OCI-M1 (cell line): ENCODE results near the gene SBNO1.
"Not testable (repeated sequence)": the region's sequence is repeated elsewhere in the genome, so short reads cannot be mapped to it uniquely, and the experiment has no call there.

Experiments used
- DNase-seq: peaks from one replicate; lab custom pipeline; 2025; lab: John Stamatoyannopoulos, UW

The SBNO1 gene

DNA sequence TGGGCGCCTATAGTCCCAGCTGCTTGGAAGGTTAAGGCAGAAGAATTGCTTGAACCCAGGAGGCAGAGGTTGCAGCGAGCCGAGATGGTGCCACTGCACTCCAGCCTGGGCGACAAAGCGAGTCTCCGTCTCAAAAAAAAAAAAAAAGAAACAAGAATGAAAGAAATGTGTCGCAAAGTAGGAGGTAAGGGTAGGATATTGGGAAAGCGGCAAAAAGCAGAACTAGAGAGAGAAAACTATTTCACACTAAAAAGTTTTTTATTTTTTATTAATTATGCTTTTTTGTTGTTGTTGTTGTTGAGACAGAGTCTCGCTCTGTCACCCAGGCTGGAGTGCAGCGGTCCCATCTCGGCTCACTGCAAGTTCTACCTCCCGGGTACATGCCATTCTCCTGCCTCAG, 17.7 kb downstream of the SBNO1 start:
- no peak for DNase-seq

DNA sequence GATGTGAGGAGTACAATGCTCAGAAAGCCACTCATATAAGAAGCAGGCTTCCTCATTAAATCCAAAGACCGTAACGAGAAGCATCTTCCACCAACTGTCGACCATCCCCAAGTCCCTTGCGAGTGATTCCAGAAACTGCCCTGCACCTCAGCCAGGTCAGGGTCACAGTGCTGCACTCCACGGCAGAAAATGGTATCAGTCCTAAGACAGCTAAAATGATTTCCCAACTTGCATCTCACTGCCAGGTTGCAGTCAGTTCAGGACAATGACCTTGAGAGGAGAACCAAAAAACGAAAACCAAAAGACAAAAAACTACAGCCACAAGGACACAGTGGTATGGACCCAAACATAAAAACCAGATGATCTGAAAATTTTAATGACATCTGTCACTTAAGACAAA, 20.6 kb downstream of the SBNO1 start:
- no peak for DNase-seq

DNA sequence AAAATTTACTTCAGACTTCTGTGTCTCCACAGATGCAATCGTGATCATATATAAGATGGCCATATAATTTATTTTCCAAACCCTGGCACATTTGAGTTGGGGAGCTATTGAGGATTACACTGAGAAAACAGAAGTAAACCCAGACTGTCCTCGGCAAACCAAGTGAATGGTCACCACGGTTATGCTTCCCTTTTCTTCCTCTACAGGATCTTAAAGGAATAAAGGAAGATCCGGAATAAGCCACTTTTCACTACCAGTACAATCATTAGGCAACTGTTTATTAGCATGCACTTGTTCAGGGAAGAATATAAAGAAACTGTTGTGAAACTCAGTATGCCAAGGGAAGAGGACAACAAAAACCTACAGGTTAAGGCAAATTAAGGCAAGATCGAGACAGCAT, 27.6 kb downstream of the SBNO1 start:
- DNase-seq, result no peak

DNA sequence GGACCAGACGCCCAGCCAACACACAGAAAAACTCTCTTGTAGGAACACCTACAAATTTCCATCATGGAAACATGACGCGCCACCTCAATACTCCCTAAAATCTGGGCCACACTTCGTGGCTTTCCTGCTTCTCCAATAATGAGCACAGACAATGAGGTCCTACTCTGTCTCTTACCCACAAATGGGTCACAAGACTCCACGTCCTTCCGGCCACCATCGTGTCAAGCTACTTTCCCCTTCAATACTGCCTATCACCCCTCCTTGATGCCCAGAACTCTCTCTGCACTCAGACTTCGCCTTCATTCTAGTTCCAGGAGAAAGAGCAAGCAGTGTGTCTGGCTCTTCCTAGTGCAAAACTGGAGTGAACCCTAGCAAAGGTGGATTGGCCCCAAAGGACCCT, 28.1 kb downstream of the SBNO1 start:
- no peak for DNase-seq

DNA sequence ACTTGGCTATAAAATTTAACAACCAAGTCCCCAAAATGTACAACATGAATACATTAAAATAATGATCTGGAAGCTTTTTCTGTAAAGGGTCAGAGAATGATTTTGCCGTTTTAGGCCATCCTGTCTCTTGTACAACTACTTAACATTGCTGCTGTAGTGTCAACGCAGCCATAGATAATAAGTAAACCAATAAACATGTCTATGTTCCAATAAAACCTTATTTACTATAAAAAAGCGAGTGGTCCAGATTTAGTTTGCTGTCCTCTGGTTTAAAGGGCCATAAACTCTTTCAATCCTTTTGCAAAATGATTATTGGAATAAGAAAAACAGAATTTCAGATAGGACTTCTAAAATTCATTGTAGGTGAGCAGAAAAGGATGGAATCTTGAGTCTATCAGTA, 29.2 kb downstream of the SBNO1 start:
- DNase-seq, result no peak

DNA sequence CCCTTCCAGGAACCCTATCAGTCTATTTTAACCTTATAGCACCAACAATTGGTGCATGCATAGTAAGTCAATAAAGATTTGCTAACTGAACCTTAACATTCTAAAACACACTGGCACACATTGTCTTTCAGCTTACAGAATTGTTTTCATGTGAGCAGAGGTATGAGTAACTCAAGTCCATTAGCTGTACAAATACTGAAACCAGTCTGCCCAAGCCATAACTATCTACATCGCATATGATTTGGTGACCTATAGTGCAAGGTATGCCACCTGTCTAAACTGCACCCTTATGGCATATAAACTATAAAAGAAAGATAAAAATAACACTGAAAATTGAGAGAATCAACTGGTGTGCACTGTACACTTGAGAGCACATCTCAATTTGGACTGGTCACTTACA, 34.8 kb downstream of the SBNO1 start:
- no peak for DNase-seq

DNA sequence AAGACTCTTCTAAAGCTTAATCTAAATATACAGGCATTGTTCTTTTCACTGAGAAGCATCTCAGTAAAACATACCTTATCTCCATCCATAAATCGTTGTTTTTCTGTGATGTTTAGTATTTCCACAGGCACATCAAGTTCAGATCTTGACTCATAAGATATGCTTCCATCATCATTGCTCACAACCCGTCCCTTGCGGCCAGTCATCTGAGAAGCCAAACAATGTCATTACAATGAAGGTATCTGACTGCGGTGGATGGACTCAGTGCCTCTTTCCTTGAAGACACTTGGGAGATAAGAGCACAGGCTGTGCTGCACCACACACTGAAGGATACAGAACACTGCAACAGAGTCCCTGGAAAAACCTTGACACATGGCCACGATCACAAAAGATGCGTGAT, 44.8 kb downstream of the SBNO1 start:
- no peak for DNase-seq

DNA sequence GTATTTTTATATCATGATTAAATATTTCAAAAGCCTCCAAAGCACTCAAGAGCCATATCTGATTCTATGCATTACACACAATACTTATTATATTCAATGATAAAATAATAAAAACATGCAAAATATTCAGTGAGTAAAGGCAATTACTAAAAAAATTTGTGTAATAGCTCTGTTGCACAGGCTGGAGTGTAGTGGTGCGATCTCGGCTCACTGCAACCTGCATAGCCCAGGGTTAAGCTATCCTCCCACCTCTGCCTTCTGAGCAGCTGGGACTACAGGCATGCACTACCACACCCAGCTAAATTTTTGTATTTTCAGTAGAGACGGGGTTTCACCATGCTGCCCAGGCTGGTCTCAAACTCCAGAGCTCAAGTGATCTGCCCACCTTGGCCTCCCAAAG, 45.4 kb downstream of the SBNO1 start:
- no peak for DNase-seq

DNA sequence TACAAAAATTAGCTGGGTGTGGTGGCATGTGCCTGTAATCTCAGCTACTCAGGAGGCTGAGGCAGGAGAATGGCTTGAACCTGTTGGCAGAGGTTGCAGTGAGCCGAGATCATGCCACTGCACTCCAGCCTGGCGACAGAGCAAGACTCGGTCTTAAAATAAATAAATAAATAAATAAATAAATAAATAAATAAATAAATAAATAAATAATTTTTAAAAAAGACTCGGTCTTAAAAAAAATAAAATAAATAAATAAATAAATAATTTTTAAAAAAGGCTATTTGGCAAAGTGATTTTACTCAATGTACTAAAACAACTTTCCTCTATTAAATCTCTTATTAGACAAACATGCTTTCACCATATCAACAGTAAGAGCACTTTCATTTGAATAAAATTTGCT, 51.6 kb downstream of the SBNO1 start:
- not testable (repeated sequence) for DNase-seq

DNA sequence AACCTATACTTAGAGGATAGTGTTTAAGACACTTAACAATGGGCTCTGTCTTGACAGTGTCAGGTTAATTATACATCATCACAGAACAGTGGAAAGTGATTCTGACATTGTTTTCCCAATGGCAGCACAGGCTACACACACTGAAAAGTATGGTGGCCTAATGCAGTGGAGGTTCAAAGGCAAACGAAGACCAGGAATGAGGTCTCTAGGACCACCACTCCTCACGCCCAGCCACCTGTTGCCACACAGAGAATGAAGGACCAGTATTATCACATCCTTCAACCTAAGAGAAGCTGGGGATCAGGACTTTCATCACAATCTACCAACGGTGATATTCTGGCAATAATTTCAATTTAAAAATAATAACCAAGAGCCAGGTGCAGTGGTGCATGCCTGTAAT, 58.4 kb downstream of the SBNO1 start:
- no peak for DNase-seq

DNA sequence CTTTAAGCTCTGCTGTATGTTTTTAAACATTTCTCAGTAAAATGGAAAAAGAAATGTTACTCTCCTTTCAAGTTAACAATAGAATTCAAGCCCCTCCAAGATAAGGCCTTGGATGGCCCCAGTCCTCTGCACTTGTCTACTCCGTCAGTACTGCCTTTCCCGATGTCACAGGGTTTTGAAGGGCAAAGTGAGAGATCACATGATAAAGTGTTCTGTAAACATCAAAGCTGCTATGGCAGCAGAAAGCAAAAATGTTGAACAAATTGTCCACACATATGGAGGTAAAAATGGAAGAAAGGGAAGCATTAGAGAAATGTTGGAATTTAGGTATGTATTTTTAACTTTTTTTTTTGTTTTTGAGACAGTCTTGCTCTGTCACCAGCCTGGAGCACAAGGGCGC, 59.5 kb downstream of the SBNO1 start:
- DNase-seq, result no peak

DNA sequence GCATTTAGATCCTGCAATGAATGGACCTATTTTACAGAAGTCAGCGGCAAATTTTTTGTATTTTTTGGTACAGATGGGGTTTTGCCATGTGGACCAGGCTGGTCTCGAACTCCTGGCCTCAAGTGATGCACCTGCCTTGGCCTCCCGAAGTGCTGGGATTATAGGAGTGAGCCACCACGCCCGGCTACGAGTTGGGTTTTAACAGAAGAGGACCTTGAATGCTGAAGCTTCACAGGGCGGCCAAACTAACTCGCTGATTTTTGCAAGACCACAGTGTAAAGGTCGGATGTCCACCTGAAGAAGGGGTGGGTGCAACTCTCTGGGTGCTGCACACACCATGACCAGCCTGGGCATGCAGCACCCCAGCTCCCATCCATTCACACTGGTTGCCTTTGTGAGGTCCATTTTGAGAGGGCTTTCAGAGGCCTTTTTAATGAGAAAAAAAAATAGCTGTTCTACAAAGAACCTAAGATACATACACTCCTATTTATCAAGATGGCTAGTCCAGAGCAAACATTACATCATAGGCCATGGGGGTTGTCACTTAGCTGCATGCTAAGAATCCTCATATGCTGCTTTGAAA, 71.4 kb downstream of the SBNO1 start:
- no peak for DNase-seq

DNA sequence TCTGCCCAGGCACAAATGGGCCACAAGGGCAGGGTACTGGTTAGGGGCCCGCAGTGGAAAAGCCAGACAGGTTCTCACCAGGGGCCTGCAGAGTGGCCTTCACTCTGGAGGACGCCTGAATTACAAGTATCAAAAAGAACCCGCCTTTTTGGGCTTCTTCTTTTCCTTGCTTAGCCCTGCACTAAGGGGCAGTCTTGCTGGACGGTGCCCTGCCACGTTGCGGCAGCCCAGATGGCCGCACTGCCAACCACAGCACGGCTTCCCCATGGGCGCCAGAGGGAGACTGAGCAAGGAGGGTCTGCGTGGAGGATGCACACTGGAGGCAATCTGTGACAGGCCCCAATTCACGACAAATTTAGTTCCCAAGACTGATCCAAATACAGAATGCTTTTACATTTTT, 74.7 kb downstream of the SBNO1 start:
- no peak for DNase-seq

DNA sequence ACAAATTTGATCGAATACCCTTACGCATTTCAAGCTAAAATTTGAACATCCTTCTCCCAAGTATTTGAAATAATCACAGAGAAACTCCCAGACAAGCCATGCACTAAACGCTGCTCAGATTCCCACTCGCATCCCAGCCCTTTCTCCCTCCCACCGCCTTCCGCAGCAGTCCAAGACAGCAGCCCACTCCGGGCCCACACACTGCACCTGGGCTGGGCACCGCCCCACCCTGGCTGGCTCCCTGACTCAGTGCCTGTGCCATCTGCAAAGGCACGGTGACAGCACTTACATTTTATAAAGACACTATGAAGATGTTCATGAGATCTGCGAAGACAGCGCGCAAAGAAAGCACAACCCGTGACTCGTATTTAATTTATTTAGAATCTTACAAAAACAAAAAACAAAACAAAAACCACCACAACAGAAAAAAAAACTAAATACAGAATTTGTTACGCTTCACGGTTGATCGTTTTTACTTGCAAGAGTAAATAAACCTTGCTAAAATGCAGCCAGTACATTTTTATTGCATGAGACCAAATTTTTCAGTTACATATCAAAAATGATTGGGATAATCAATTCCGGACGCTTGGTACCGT, 75.8 kb downstream of the SBNO1 start:
- DNase-seq, result no peak

DNA sequence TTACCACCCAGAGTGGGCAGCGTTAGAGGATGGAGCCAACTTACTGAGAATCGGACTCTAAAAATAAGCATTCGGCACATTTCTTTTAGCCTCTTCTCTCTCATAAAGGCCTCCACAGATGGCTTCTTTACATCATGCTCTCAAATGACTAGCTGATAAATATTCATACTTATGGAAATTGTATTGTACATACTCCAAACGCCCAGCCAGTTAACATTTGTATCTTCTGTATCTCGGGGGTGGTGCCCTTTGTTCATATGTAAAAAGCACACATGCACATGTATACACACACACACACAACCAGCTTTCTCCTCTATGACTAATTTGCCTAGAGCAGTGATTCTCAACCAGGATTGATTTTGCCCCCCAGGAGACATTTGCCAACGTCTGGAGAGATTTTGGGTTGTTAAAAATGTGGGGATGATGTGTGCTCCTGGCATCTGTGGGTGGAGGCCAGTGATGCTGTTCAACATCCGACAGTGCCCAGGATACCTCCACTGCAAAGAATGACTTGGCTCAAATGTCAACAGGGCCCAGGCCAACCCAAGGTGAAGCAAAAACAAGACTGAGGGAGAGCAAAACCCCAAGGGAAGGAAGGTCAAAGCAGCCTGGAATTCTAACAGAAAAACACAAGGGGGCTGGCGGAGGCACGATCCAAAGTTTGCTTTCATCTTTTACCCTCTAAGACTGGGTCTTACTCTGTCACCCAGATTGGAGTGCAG, 77.8 kb downstream of the SBNO1 start:
- DNase-seq, result no peak

DNA sequence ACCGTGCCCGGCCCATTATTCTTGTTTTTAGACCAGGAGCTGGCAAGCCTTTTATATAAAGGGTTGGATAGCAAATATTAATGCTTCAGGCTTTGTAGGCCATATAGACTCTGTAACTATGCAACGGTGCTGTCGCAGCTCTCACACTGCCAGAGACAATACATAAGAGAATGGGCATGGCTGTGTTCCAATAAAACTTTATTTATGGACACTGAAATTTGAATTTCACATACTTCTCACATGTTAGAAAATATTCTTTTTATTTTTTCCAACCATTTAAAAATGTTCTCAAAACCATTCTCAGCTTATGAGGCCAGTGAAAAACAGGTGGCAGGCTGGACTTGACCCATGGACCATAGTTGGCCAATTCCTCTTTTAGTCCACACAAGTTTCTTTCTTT, 80.0 kb downstream of the SBNO1 start:
- DNase-seq, result no peak

DNA sequence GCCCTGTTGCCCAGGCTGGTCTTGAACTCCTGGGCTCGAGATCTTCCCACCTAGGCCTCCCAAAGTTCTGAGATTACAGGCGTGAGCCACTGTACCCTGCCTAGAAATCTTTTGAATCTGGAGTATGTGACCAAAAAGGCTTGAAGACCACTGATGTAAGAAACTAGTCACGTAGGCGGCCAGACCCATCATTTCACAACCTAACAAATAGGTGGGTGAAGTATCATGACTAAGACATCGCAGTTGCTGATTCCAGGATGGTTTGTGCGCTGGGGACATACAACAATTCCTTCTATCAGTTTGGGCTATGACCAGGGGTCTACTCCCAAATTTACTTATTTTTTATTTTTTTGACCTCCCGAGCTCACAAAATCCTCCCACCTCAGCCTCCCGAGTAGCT, 81.2 kb downstream of the SBNO1 start:
- no peak for DNase-seq

DNA sequence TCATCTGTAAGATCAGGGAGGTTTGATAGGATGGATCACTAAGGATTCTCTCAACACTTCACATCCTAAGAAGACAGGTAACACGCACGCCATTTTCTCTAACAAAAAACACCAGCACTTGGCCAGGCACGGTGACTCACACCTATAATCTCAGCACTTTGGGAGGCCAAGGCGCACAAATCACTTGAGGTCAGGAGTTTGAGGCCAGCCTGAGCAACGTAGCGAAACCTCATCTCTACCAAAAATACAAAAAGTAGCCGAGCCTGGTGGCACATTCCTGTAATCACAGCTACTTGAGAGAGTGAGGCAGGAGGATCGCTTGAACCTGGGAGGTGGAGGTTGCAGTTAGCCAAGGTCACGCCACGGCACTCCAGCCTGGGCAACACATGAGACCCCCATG, 82.5 kb downstream of the SBNO1 start:
- no peak for DNase-seq

DNA sequence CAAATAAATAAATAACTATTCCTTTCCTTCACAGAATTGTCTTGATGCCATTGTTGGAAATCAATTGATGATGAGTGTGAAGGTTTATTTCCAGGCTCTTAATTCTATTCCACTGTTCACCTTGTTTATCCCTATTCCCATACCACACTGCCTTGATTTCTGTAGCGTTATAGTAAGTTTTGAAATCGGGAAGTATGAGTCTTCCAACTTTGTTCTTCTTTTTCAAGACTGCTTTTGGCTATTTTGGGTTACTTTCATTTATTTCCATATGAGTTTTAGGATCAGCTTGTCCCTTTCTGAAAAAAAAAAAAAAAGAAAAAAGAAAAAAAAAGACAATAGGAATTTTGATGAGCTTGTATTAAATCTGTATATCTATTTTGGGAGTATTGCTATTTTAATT, 83.7 kb downstream of the SBNO1 start:
- no peak for DNase-seq

DNA sequence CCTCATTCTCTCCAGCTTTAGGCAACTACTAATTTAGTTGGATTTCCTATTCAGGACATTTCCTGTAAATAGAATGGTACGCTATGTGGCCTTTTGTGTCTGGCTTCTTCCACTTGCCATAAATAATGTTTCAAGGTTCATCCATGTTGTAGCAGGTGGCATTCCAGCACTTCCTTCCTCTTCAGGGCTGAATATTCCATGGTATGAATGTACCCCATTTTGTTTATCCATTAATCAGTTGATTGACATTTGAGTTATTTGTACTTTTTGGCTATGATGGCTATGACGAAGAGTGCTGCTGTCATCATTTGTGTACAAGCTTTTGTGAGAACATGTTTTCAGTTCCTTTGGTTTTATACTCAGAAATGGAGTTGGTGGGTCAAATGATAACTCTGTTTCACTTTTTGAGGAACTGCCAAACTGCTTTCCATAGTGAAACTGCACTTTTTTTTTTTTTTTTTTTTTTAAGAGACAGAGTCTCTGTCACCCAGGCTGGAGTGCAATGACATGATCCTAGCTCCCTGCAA, 86.5 kb downstream of the SBNO1 start:
- DNase-seq, result peak; percentile 81

DNA sequence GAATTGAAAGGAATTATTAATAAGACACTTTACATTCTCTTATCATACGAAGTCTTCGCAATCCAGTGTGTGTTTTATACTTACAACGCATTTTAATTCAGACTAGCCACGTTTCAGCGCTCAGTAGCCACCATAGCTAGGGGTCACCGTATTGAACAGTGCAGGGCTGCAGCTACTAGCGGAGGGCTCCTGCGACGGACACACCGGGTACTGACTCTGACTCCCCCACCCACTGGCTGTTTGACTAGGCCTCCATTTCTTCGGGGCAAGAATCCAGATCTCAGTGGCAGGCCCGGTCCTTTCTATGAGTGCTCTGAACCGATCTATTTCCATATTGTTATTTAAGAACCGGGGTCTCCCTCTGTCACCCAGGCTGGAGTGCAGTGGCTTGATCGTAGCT, 91.5 kb downstream of the SBNO1 start:
- DNase-seq, result no peak

DNA sequence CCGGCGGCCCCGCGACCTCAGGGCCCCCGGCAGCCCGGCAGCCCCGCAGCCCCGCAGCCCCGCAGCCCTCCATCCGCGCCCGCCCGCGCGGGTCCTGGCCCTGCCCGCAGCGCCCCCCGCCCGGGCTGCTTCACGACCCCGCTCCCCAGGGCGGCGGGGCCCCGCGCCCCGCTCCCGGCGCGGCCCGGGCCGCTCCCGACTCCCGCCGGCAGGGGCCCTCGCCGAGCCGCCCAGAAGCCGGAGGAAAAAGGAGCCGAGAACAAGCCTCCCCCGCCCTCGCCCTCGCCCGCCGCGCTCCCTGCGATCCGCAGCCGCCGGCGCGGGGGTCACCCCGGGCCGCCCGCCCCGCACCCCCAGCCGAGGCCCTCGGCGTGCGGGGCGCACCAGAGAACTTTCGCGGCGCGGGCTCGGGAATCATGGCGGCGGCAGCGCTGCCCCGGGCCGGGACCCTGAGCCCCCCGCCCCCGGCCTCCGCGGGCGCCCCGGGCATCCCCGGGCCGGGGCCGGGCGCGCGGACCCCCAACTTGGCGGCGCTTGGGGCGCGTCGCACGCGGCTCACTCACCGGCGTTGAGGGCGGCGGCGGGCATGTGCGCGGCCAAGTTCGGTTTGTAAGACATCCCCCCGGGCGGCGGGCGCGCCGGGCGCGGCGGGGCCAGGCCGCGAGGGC, 93.5 kb downstream of the SBNO1 start:
- peak; percentile 78 for DNase-seq
